Tibial nerve (tissue), 3 donors: ENCODE data around the gene MAP4.

ENCODE experiments used
- CTCF ChIP-seq, 5 experiments: fragments of 200-600 bp in 3 of 5; fragments of 450-650 bp in 2 of 5; sonication (generic) in 3 of 5; IDR thresholded peaks; one replicate each; pipeline ENCODE4 v1.5.1; 2016 to 2019; ENCODE audit warnings: antibody characterized with exemption in 5 of 5, mild to moderate bottlenecking in 3 of 5, moderate library complexity in 2 of 5
- POLR2A ChIP-seq, 2 donors: fragments of 450-650 bp; IDR thresholded peaks; one replicate each; pipeline ENCODE4 v1.6.1; 2017; ENCODE audit warnings: antibody characterized with exemption in 2 of 2, mild to moderate bottlenecking in 2 of 2, moderate library complexity in 2 of 2

GRCh38 chr3:48064292-48064829, 48.1 kb upstream of the MAP4 start:
- TF ChIP-seq CTCF (IDR thresholded peaks at IDR 0.05) (no peak), POLR2A (IDR thresholded peaks at IDR 0.05) (no peak)
